Activated naive CD4-positive, alpha-beta T cell treated with anti-CD3 and anti-CD28 coated beads, Interleukin-2, amount 50 U/mL, for 72 hours (primary cell): ENCODE data around the gene RSBN1L. TPM values are rescaled to one million over a fixed set of nuclear protein-coding genes. Genes with fewer than 3 reads are reported as not detected.
"Not testable (repeated sequence)": the region's sequence is repeated elsewhere in the genome, so short reads cannot be mapped to it uniquely, and the experiment has no call there.

Experiments used
- ATAC-seq, 2 donors: fragments of 150-1000 bp; cut with Tn5 transposase; 2 replicates each; pipeline ENCODE4 v1.10.0; 2021; ENCODE audit warnings: mild to moderate bottlenecking in 2 of 2, moderate library complexity in 2 of 2
- DNase-seq, 2 donors: peaks; one replicate each; pipeline ENCODE4 v3.0.0; 2021 to 2022; ENCODE audit warnings: low spot score in 2 of 2
- H3K27ac Mint-ChIP-seq, 2 donors: one replicate each; pipeline ENCODE4 v1.8.0; 2022; ENCODE audit warnings: mild to moderate bottlenecking in 2 of 2, mixed read lengths in 2 of 2
- H3K36me3 Mint-ChIP-seq, 2 donors: one replicate each; pipeline ENCODE4 v1.8.0; 2022; ENCODE audit warnings: mixed read lengths in 2 of 2
- H3K9me3 Mint-ChIP-seq, 2 donors: one replicate each; pipeline ENCODE4 v1.8.0; 2022; ENCODE audit warnings: mixed read lengths in 2 of 2
- total RNA-seq, 2 donors: library from RNA; stranded (reverse); gene quantifications; one replicate each; pipeline ENCODE4 v1.2.3, GENCODE V29; 2022

Gene RSBN1L
- total RNA-seq, 2 donors from 2014 or later = 19.8 to 20.2 TPM

- H3K27ac Mint-ChIP-seq = no peak overlapping the region
- no peaks in the 10 kb centered on the region for H3K9me3 Mint-ChIP-seq
- DNase-seq (no peak), ATAC-seq (no peak)
- peaks cover 0 to 7% of the 10 kb centered on the region in 2 donors for H3K36me3 Mint-ChIP-seq
Measured at GRCh38 chr7:77679608-77680007, 16.7 kb upstream of the RSBN1L start.

GRCh38 chr7:77680266-77680665 lies 16.0 kb upstream of the RSBN1L start:
- ATAC-seq (no peak), DNase-seq (no peak)
- Mint-ChIP-seq H3K36me3 (peaks cover 0 to 7% of the 10 kb centered on the region in 2 donors), H3K27ac (no peak overlapping the region), H3K9me3 (no peaks in the 10 kb centered on the region)

GRCh38 chr7:77684030-77684429 lies 12.2 kb upstream of the RSBN1L start:
- DNase-seq = no peak
- Mint-ChIP-seq H3K27ac (no peak overlapping the region), H3K36me3 (peaks cover 0 to 13% of the 10 kb centered on the region in 2 donors), H3K9me3 (no peaks in the 10 kb centered on the region)
- ATAC-seq = no peak

GRCh38 chr7:77685233-77685632 lies 11.0 kb upstream of the RSBN1L start:
- Mint-ChIP-seq H3K36me3 (peaks cover 0 to 13% of the 10 kb centered on the region in 2 donors), H3K9me3 (no peaks in the 10 kb centered on the region), H3K27ac (no peak overlapping the region)
- no peak for DNase-seq
- no peak for ATAC-seq

- no peak for DNase-seq
- no peaks in the 10 kb centered on the region for H3K9me3 Mint-ChIP-seq
- no peak for ATAC-seq
- peaks cover 0 to 13% of the 10 kb centered on the region in 2 donors for H3K36me3 Mint-ChIP-seq
- H3K27ac Mint-ChIP-seq = peak overlapping the region in 1 of 2 donors; percentile 67
Measured at GRCh38 chr7:77687100-77687746, 9.0 kb upstream of the RSBN1L start.

GRCh38 chr7:77687747-77688144 lies 8.5 kb upstream of the RSBN1L start:
- DNase-seq (no peak), ATAC-seq (peak; percentile 66 to 82)
- H3K9me3 Mint-ChIP-seq = no peaks in the 10 kb centered on the region
- peaks cover 0 to 18% of the 10 kb centered on the region in 2 donors for H3K36me3 Mint-ChIP-seq
- H3K27ac Mint-ChIP-seq = peak overlapping the region; percentile 50 to 67

GRCh38 chr7:77690289-77690688 lies 6.0 kb upstream of the RSBN1L start:
- Mint-ChIP-seq H3K36me3 (peaks cover 0 to 11% of the 10 kb centered on the region in 2 donors), H3K9me3 (no peaks in the 10 kb centered on the region), H3K27ac (no peak overlapping the region)
- ATAC-seq (no peak), DNase-seq (no peak)

GRCh38 chr7:77691892-77692491 lies 4.3 kb upstream of the RSBN1L start:
- peaks cover 10 to 19% of the 10 kb centered on the region in 2 donors for H3K36me3 Mint-ChIP-seq
- ATAC-seq (no peak), DNase-seq (no peak)
- H3K9me3 Mint-ChIP-seq = no peaks in the 10 kb centered on the region
- no peak overlapping the region for H3K27ac Mint-ChIP-seq

GRCh38 chr7:77693830-77694583 lies 2.3 kb upstream of the RSBN1L start:
- no peak for DNase-seq
- Mint-ChIP-seq H3K36me3 (peaks cover 16 to 19% of the 10 kb centered on the region in 2 donors), H3K9me3 (no peaks in the 10 kb centered on the region), H3K27ac (no peak overlapping the region)
- no peak for ATAC-seq

GRCh38 chr7:77696643-77697534 lies 630 bp downstream of the RSBN1L start:
- ATAC-seq = peak; percentile 43
- no peaks in the 10 kb centered on the region for H3K9me3 Mint-ChIP-seq
- H3K27ac Mint-ChIP-seq = peak overlapping the region; percentile 95 to 96
- peak; percentile 62 to 66 for DNase-seq
- peaks cover 16 to 24% of the 10 kb centered on the region in 2 donors for H3K36me3 Mint-ChIP-seq

- DNase-seq (no peak), ATAC-seq (peak in 1 of 2 donors; percentile 10)
- Mint-ChIP-seq H3K9me3 (no peaks in the 10 kb centered on the region), H3K27ac (peak overlapping the region; percentile 95 to 96), H3K36me3 (peaks cover 16 to 21% of the 10 kb centered on the region in 2 donors)
Measured at GRCh38 chr7:77697535-77697831, 1.2 kb downstream of the RSBN1L start.

GRCh38 chr7:77698042-77698625 lies 1.9 kb downstream of the RSBN1L start:
- ATAC-seq = no peak

GRCh38 chr7:77699056-77699455 lies 2.8 kb downstream of the RSBN1L start:
- DNase-seq (no peak), ATAC-seq (no peak)
- Mint-ChIP-seq H3K27ac (no peak overlapping the region), H3K9me3 (no peaks in the 10 kb centered on the region), H3K36me3 (peaks cover 16 to 19% of the 10 kb centered on the region in 2 donors)

More at GRCh38 chr7:77698042-77698625, 1.9 kb downstream of the RSBN1L start:
- peaks cover 16 to 19% of the 10 kb centered on the region in 2 donors for H3K36me3 Mint-ChIP-seq
- H3K9me3 Mint-ChIP-seq = no peaks in the 10 kb centered on the region
- peak overlapping the region in 1 of 2 donors; percentile 95 for H3K27ac Mint-ChIP-seq
- no peak for DNase-seq

- peak overlapping the region in 1 of 2 donors; percentile 4 for H3K27ac Mint-ChIP-seq
- no peak for ATAC-seq
- H3K36me3 Mint-ChIP-seq = peaks cover under 1 to 6% of the 10 kb centered on the region in 2 donors
Measured at GRCh38 chr7:77702513-77702912, 6.3 kb downstream of the RSBN1L start.

GRCh38 chr7:77702968-77703472 lies 6.8 kb downstream of the RSBN1L start:
- DNase-seq (no peak), ATAC-seq (no peak)
- peaks cover 0 to 9% of the 10 kb centered on the region in 2 donors for H3K36me3 Mint-ChIP-seq
- no peaks in the 10 kb centered on the region for H3K9me3 Mint-ChIP-seq
- no peak overlapping the region for H3K27ac Mint-ChIP-seq

More at GRCh38 chr7:77702513-77702912, 6.3 kb downstream of the RSBN1L start:
- H3K9me3 Mint-ChIP-seq = no peaks in the 10 kb centered on the region
- DNase-seq = no peak

GRCh38 chr7:77703669-77704068 lies 7.4 kb downstream of the RSBN1L start:
- not testable (repeated sequence) for H3K27ac Mint-ChIP-seq, ATAC-seq, H3K9me3 Mint-ChIP-seq, DNase-seq
- peaks cover 0 to 11% of the 10 kb centered on the region in 2 donors for H3K36me3 Mint-ChIP-seq
